ENCODE results near the gene LTBP1. TPM values are rescaled to one million over a fixed set of nuclear protein-coding genes. Genes with fewer than 3 reads are reported as not detected.

Gene LTBP1
- total and polyA plus RNA-seq, 4 donors = 5.8 to 57.6 (median 10.2) TPM

- no peaks in the 10 kb centered on the region for H3K4me1 ChIP-seq (ENCODE audit: control insufficient read depth in 4 of 4, insufficient read depth in 4 of 4, low read length in 3 of 4)
- H3K27me3 ChIP-seq (ENCODE audit: control insufficient read depth in 4 of 4, insufficient read depth in 4 of 4, low read length in 3 of 4) = peaks cover 0 to 2% (median 0%) of the 10 kb centered on the region in 4 donors
- H3K4me3 ChIP-seq (ENCODE audit: low read depth in 1 of 3, low read length in 3 of 3) = no peak overlapping the region
- H3K9ac ChIP-seq (ENCODE audit: low read depth in 1 of 2, low read length in 2 of 2) = no peak overlapping the region
- 44% methylated on average over 2 of the region's 2 CpGs for WGBS
- no peak for TF ChIP-seq SP1 (IDR thresholded peaks at IDR 0.05)
- H3K36me3 ChIP-seq (ENCODE audit: control insufficient read depth in 4 of 4, insufficient read depth in 3 of 4, low read depth in 1 of 4, low read length in 3 of 4) = no peaks in the 10 kb centered on the region
- no peak for DNase-seq (ENCODE audit: low spot score)
- H3K27ac ChIP-seq (ENCODE audit: low read depth in 1 of 2, low read length in 2 of 2) = no peak overlapping the region
- H3K9me3 ChIP-seq (ENCODE audit: control insufficient read depth in 4 of 4, low read length in 3 of 4) = no peaks in the 10 kb centered on the region
Observed at GRCh38 chr2:32926708-32927084, 20.1 kb upstream of the LTBP1 start.

DNA sequence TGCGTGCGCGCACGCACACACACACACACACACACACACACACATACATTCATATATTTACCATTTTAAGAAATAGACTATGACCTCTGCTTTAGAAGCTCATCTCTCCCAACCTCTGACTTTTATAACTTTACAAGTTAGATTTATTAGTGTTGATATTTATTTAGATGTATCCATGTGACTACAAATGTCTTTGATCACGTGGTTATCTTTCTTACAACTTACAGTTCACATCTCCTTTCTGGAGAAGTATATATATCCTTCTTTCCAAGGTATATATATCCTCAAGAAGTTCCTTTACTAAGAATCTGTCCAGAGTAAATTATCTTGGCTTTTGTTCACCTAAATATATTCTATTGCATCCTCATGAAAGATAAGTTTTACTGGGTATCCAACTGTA is 16.3 kb upstream of the LTBP1 start:
- peaks cover 0 to 2% (median 0%) of the 10 kb centered on the region in 4 donors for H3K27me3 ChIP-seq (ENCODE audit: control insufficient read depth in 4 of 4, insufficient read depth in 4 of 4, low read length in 3 of 4)
- TF ChIP-seq FOXA1 (IDR thresholded peaks at IDR 0.05) (no peak), TAF1 (conservative IDR thresholded peaks at IDR 0.05) (no peak), HNF4G (IDR thresholded peaks at IDR 0.05) (no peak), FOXA2 (IDR thresholded peaks at IDR 0.05) (no peak), SP1 (IDR thresholded peaks at IDR 0.05) (no peak)
- WGBS = 87% methylated on average over 5 of the region's 5 CpGs

DNA sequence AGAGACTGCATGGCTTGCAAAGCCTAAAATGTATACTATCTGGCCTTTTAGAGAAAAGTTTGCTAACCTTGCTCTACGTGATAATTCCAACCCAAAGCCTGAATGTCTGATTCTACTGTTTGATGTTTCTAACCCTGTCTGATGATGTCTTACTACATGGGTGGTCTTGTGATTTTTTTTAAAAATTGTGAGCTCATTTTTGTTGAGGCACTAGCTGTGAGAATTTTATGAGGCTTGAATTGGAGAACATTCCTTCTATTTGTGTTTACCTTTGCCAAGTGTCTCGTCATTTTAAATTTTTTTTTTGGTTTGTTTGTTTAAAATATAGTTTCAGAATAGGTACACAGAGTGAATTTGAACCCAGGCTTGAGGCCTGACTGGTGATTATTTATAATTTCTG is 15.2 kb upstream of the LTBP1 start:
- DNase-seq (ENCODE audit: low spot score) = no peak
- no peak overlapping the region for H3K4me3 ChIP-seq (ENCODE audit: low read depth in 1 of 3, low read length in 3 of 3)
- H3K27me3 ChIP-seq (ENCODE audit: control insufficient read depth in 4 of 4, insufficient read depth in 4 of 4, low read length in 3 of 4) = no peaks in the 10 kb centered on the region
- H3K9ac ChIP-seq (ENCODE audit: low read depth in 1 of 2, low read length in 2 of 2) = no peak overlapping the region
- H3K9me3 ChIP-seq (ENCODE audit: control insufficient read depth in 4 of 4, low read length in 3 of 4) = no peaks in the 10 kb centered on the region
- H3K27ac ChIP-seq (ENCODE audit: low read depth in 1 of 2, low read length in 2 of 2) = no peak overlapping the region
- no peaks in the 10 kb centered on the region for H3K4me1 ChIP-seq (ENCODE audit: control insufficient read depth in 4 of 4, insufficient read depth in 4 of 4, low read length in 3 of 4)
- TF ChIP-seq RAD21 (IDR thresholded peaks at IDR 0.05) (no peak), CTCF (IDR thresholded peaks at IDR 0.05; ENCODE audit: low read depth, low read length, missing input control) (no peak), JUND (IDR thresholded peaks at IDR 0.05) (no peak), FOXA1 (IDR thresholded peaks at IDR 0.05) (no peak), ATF3 (IDR thresholded peaks at IDR 0.05) (no peak)
- TF ChIP-seq, protein P1, sequence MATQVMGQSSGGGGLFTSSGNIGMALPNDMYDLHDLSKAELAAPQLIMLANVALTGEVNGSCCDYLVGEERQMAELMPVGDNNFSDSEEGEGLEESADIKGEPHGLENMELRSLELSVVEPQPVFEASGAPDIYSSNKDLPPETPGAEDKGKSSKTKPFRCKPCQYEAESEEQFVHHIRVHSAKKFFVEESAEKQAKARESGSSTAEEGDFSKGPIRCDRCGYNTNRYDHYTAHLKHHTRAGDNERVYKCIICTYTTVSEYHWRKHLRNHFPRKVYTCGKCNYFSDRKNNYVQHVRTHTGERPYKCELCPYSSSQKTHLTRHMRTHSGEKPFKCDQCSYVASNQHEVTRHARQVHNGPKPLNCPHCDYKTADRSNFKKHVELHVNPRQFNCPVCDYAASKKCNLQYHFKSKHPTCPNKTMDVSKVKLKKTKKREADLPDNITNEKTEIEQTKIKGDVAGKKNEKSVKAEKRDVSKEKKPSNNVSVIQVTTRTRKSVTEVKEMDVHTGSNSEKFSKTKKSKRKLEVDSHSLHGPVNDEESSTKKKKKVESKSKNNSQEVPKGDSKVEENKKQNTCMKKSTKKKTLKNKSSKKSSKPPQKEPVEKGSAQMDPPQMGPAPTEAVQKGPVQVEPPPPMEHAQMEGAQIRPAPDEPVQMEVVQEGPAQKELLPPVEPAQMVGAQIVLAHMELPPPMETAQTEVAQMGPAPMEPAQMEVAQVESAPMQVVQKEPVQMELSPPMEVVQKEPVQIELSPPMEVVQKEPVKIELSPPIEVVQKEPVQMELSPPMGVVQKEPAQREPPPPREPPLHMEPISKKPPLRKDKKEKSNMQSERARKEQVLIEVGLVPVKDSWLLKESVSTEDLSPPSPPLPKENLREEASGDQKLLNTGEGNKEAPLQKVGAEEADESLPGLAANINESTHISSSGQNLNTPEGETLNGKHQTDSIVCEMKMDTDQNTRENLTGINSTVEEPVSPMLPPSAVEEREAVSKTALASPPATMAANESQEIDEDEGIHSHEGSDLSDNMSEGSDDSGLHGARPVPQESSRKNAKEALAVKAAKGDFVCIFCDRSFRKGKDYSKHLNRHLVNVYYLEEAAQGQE (IDR thresholded peaks at IDR 0.05) = no peak
- TF ChIP-seq, protein P2, sequence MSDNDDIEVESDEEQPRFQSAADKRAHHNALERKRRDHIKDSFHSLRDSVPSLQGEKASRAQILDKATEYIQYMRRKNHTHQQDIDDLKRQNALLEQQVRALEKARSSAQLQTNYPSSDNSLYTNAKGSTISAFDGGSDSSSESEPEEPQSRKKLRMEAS (IDR thresholded peaks at IDR 0.05) = no peak
- no peaks in the 10 kb centered on the region for H3K36me3 ChIP-seq (ENCODE audit: control insufficient read depth in 4 of 4, insufficient read depth in 3 of 4, low read depth in 1 of 4, low read length in 3 of 4)
- 78% methylated on average over 2 of the region's 2 CpGs for WGBS

More for the DNA sequence above, 16.3 kb upstream of the LTBP1 start:
- H3K9me3 ChIP-seq (ENCODE audit: control insufficient read depth in 4 of 4, low read length in 3 of 4) = no peaks in the 10 kb centered on the region
- no peak for DNase-seq (ENCODE audit: low spot score)
- no peak overlapping the region for H3K9ac ChIP-seq (ENCODE audit: low read depth in 1 of 2, low read length in 2 of 2)
- H3K27ac ChIP-seq (ENCODE audit: low read depth in 1 of 2, low read length in 2 of 2) = no peak overlapping the region
- H3K4me3 ChIP-seq (ENCODE audit: low read depth in 1 of 3, low read length in 3 of 3) = no peak overlapping the region
- H3K4me1 ChIP-seq (ENCODE audit: control insufficient read depth in 4 of 4, insufficient read depth in 4 of 4, low read length in 3 of 4) = no peaks in the 10 kb centered on the region
- no peaks in the 10 kb centered on the region for H3K36me3 ChIP-seq (ENCODE audit: control insufficient read depth in 4 of 4, insufficient read depth in 3 of 4, low read depth in 1 of 4, low read length in 3 of 4)

Measured in liver (tissue), 9 donors.